Effector memory CD4-positive, alpha-beta T cell (primary cell): ENCODE measurements around the gene FNDC10.
"Not testable (repeated sequence)": the region's sequence is repeated elsewhere in the genome, so short reads cannot be mapped to it uniquely, and the experiment has no call there.

ENCODE experiments used
- DNase-seq, 3 donors: peaks; one replicate each; pipeline ENCODE4 v3.0.0-alpha.2; 2020
- H3K27ac ChIP-seq: 2 replicates; pipeline ENCODE4 v1.7.0; 2013; ENCODE audit warnings: mild to moderate bottlenecking, low read length, moderate library complexity; ENCODE audit not compliant: insufficient read depth, poor library complexity, severe bottlenecking
- H3K27me3 ChIP-seq: replicated peaks from 2 replicates; pipeline ENCODE4 v1.7.0; 2013; ENCODE audit warnings: mild to moderate bottlenecking, low read length; ENCODE audit not compliant: insufficient read depth, control insufficient read depth, poor library complexity, severe bottlenecking
- H3K36me3 ChIP-seq: 2 replicates; pipeline ENCODE4 v1.7.0; 2013; ENCODE audit warnings: mild to moderate bottlenecking, low read length, moderate library complexity; ENCODE audit not compliant: control insufficient read depth, insufficient read depth
- H3K4me1 ChIP-seq: 2 replicates; pipeline ENCODE4 v1.7.0; 2013; ENCODE audit warnings: low read length, mild to moderate bottlenecking; ENCODE audit not compliant: control insufficient read depth, insufficient read depth, poor library complexity, severe bottlenecking
- H3K4me3 ChIP-seq: 2 replicates; pipeline ENCODE4 v1.7.0; 2013; ENCODE audit warnings: low read length, low read depth, mild to moderate bottlenecking; ENCODE audit not compliant: insufficient read depth, poor library complexity, severe bottlenecking
- H3K9me3 ChIP-seq: 2 replicates; pipeline ENCODE4 v1.7.0; 2013; ENCODE audit warnings: mild to moderate bottlenecking, low read length, moderate library complexity; ENCODE audit not compliant: control insufficient read depth

The FNDC10 gene

DNA sequence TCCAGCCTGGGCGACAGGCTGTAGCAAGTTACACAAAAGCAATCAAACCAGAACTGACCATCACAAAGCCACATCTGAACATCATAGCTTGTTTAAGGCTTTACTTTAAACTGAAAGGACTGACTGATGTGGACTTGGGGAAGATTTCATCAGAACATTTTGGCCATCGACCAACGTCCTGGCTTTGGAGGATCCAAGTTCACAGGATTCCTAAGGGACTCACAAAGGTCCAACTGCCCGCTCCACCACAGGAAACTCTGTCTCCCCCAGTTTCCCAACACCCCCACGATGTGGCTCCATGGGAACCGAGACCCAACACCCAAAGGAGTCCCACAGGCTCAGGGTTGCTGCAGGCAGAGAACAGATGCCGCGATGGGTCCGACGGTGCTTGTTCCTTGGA is 34.6 kb downstream of the FNDC10 start:
- no peaks in the 10 kb centered on the region for H3K9me3 ChIP-seq
- H3K36me3 ChIP-seq: peaks cover 58% of the 10 kb centered on the region
- no peaks in the 10 kb centered on the region for H3K27me3 ChIP-seq
- no peak overlapping the region for H3K27ac ChIP-seq
- no peak overlapping the region for H3K4me3 ChIP-seq
- H3K4me1 ChIP-seq: no peaks in the 10 kb centered on the region
- no peak for DNase-seq

DNA sequence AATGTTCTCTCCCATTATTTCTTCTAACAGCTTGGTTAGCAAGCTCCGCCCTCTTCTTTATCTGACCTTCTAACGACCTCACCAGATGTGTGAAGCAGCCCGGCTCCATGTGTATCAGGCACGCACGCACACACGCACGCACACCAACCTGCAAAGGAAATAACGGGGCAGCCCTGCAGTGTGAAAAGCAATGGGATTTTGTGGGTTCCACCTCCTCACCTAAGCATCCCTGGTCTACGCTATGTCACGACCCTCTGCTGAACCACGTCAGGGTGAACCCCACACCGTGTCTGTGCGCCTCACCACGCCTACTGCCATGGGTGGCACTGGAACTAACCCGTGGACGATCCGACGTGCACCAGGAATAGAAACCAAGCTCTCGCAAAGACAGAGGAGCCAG is 35.7 kb downstream of the FNDC10 start:
- H3K36me3 ChIP-seq: peaks cover 55% of the 10 kb centered on the region
- H3K4me3 ChIP-seq: no peak overlapping the region
- H3K9me3 ChIP-seq: no peaks in the 10 kb centered on the region
- no peaks in the 10 kb centered on the region for H3K4me1 ChIP-seq
- no peaks in the 10 kb centered on the region for H3K27me3 ChIP-seq
- no peak for DNase-seq
- no peak overlapping the region for H3K27ac ChIP-seq

DNA sequence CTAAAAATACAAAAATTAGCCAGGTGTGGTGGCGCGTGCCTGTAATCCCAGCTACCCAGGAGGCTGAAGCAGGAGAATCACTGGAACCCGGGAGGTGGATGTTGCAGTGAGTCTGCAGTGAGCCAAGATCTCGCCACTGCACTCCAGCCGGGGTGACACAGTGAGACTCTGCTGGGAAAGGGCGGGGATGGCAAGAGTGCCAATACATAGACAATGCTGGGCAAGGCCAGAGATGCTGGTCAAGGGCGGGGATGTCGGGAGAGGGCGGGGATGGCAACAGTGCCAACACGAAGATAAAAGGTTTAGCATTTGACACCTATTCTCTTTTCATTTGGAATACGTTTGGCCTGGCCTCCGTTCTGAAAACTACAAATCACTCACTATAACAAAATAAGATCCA is 36.2 kb downstream of the FNDC10 start:
- Histone ChIP-seq H3K4me1 (no peaks in the 10 kb centered on the region), H3K27me3 (no peaks in the 10 kb centered on the region), H3K9me3 (no peaks in the 10 kb centered on the region), H3K4me3 (no peak overlapping the region), H3K36me3 (peaks cover 55% of the 10 kb centered on the region), H3K27ac (no peak overlapping the region)
- no peak for DNase-seq

DNA sequence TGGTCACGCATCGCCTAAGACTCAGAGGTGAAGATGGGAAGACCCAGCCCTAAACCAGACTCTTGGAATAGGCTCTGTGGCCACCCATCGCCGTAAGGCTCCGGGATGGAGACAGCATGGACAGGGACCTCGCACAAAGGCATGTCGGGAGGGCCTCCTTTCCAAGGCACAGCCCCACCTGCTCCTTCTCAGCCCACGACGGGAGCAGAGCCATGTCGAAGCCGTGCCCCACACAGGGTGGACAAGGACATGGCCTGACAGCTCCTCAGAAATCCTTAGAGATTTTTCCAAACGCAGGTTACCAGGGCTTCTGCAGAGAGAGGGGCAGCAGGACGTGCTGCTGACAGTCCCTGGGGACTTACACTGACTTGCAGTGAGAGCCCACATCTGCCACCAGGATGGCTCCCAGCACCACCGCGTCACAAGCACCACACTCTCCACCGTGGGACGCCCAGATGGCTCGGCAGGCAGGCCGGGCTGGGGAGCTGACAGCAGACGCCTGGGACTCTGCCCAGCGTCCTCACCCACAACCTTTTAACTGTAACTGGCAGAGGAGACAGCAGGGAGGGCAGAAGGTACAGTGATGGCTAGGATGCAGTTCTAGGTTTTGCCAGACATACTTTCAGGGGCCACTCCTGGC is 37.3 kb downstream of the FNDC10 start:
- H3K27me3 ChIP-seq: no peaks in the 10 kb centered on the region

DNA sequence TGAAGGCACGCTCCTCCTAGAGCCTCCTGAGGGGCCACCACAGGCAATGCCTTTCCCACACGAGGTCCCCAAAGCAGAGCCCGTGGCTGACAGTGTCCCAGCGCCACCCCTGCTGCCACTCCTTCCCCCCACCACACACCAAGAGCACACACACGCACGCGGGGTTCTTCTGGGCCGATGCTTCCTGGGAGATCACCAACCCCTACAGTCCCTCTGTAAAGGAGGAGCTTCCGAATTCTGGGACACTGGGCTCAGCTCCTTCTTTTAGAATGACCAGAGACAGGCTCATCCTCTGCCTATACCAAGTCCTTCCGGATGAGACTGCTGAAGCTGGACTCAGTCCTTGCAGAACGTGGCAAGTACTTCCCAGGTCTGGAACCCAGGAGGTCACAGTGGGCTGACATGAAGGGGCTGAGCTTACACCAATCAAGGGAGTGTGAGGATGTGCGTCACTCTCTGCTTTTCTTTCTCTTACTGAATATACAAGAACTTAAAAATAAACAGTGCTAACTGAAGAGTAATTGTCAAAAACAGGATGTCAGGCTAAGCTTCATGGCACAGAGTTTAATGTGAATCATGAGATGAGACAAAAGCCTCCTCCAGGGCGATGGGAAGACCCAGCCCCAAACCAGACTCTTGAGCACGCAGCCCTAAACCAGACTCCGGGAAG is 38.0 kb downstream of the FNDC10 start:
- Histone ChIP-seq H3K36me3 (peaks cover 54% of the 10 kb centered on the region), H3K4me3 (no peak overlapping the region)
- no peak for DNase-seq

More for the DNA sequence above, 37.3 kb downstream of the FNDC10 start:
- no peak overlapping the region for H3K27ac ChIP-seq
- H3K4me3 ChIP-seq: no peak overlapping the region
- DNase-seq: no peak
- H3K4me1 ChIP-seq: no peaks in the 10 kb centered on the region
- H3K36me3 ChIP-seq: peaks cover 55% of the 10 kb centered on the region
- no peaks in the 10 kb centered on the region for H3K9me3 ChIP-seq

DNA sequence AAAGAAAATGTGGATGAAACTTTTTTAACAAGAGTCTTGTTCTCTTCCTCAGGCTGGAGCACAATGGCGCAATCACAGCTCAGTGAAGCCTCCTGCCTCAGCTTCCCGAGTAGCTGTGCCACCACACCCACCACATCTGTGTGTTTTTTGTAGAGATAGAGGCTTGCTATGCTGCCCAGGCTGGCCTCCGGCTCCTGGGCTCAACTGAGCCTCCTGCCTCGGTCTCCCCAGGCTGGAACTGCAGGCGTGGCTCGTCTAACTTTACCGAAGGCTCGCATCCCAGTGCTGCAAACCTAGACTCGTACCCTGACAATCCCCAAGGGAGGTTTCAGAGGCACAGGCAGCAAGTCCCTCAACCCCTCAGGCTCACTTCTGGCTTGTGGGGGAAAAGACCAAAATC is 39.8 kb downstream of the FNDC10 start:
- Histone ChIP-seq H3K36me3 (peaks cover 40% of the 10 kb centered on the region), H3K27me3 (no peaks in the 10 kb centered on the region), H3K4me3 (no peak overlapping the region), H3K27ac (no peak overlapping the region), H3K4me1 (no peaks in the 10 kb centered on the region), H3K9me3 (no peaks in the 10 kb centered on the region)
- no peak for DNase-seq

More for the DNA sequence above, 38.0 kb downstream of the FNDC10 start:
- no peaks in the 10 kb centered on the region for H3K9me3 ChIP-seq
- H3K4me1 ChIP-seq: no peaks in the 10 kb centered on the region
- H3K27me3 ChIP-seq: no peaks in the 10 kb centered on the region
- no peak overlapping the region for H3K27ac ChIP-seq

DNA sequence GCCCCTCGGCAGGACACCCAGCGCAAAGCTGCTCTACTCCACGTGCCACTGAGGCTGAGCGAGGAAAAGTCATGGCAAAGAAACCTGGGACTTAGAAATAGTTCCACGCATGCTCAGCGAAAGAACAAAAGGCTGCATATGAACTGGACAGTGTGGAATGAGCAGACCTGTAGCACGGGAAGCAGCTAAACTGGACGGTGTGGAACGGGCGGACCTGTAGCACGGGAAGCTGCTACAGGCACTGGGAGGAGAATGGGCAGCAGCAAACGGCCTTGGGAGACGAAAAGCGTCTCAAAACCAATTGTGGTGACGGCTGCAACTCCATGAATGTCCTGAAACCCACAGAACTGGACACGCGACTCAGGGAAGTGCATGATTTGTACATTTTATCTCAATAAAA is 40.9 kb downstream of the FNDC10 start:
- Histone ChIP-seq H3K36me3 (peaks cover 30% of the 10 kb centered on the region), H3K27ac (no peak overlapping the region), H3K27me3 (no peaks in the 10 kb centered on the region), H3K9me3 (no peaks in the 10 kb centered on the region), H3K4me1 (no peaks in the 10 kb centered on the region), H3K4me3 (no peak overlapping the region)
- no peak for DNase-seq

DNA sequence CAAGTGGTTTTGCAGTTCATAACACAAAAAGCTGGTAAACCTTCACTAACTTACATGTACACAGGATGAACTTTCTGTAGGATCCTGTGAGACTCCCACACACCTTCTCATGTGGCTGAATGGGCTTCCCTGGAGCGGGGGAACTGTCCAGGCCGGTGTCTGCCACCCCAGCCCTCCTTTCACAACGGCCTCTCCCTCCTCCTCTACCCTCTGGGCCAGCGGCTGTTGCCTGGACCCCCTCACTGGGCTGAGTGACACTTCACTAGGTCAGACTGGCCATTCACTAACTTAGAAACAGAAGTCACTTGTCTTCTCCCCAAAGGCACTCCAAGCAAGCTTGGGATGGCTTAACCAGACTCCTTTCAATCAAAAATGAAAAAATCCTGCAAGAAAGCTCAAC is 41.3 kb downstream of the FNDC10 start:
- no peaks in the 10 kb centered on the region for H3K9me3 ChIP-seq
- peaks cover 25% of the 10 kb centered on the region for H3K36me3 ChIP-seq
- no peak overlapping the region for H3K4me3 ChIP-seq
- no peak overlapping the region for H3K27ac ChIP-seq
- no peak for DNase-seq
- H3K27me3 ChIP-seq: no peaks in the 10 kb centered on the region
- H3K4me1 ChIP-seq: no peaks in the 10 kb centered on the region

DNA sequence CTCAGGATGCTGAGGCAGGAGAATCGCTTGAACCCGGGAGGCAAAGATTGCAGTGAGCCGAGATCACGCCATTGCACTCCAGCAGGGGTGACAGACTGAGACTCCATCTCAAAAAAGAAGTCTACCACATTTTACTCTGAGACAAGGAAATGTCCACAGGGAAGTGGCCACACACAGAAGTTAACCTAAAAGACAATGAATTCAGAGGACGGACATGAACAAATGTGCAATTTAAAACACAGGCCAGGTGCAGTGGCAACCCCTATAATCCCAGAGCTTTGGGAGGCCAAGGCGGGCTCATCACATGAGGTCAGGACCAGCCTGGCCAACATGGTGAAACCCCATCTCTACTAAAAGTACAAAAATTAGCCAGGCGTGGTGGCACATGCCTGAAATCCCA is 42.2 kb downstream of the FNDC10 start:
- not testable (repeated sequence) for H3K4me3 ChIP-seq, H3K4me1 ChIP-seq, H3K9me3 ChIP-seq, H3K27me3 ChIP-seq, H3K27ac ChIP-seq, DNase-seq
- peaks cover 18% of the 10 kb centered on the region for H3K36me3 ChIP-seq

DNA sequence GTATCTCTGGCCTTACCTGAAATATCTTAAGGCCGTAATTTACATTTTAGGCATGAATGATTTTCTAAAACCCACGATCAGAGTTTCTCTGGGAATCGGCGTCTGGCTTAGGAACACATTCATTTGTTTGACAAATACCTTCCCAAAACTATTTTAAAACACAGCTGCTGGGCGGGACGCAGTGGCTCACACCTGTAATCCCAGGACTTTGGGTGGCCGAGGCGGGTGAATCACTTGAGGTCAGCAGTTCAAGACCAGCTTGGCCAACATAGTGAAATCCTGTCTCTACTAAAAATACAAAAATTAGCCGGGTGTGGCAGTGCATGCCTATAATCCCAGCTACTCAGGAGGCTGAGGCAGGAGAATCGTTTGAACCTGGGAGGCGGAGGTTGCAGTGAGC is 43.0 kb downstream of the FNDC10 start:
- not testable (repeated sequence) for DNase-seq, H3K27ac ChIP-seq, H3K27me3 ChIP-seq, H3K4me1 ChIP-seq, H3K9me3 ChIP-seq, H3K4me3 ChIP-seq
- peaks cover 11% of the 10 kb centered on the region for H3K36me3 ChIP-seq
